ENCODE results near the gene SLC9A2.
A peak's percentile ranks its signal among the peaks of the same experiment; 100 is the strongest.

SLC9A2 gene

GRCh38 chr2:102736410-102737409 lies 117.4 kb downstream of the SLC9A2 start:
- H3K4me3 ChIP-seq (ENCODE audit: low read depth, low read length) = peak overlapping the region; percentile 75
- H3K79me2 ChIP-seq = peaks cover 6% of the 10 kb centered on the region
- no peaks in the 10 kb centered on the region for H3K36me3 ChIP-seq (ENCODE audit: control insufficient read depth, insufficient read depth, low read length)
- no peaks in the 10 kb centered on the region for H3K27me3 ChIP-seq (ENCODE audit: control insufficient read depth, insufficient read depth, low read length)
- peak overlapping the region; percentile 47 for H3K27ac ChIP-seq
- H3K4me1 ChIP-seq = peaks cover 7% of the 10 kb centered on the region
- no peaks in the 10 kb centered on the region for H3K9me3 ChIP-seq (ENCODE audit: control insufficient read depth, low read length)
- H2AFZ ChIP-seq = peak overlapping the region; percentile 100
- no peak for TF ChIP-seq CTCF (IDR thresholded peaks at IDR 0.05)
- H3K4me2 ChIP-seq (ENCODE audit: low read length) = peak overlapping the region; percentile 81
- H3K9ac ChIP-seq = peak overlapping the region; percentile 41

DNA sequence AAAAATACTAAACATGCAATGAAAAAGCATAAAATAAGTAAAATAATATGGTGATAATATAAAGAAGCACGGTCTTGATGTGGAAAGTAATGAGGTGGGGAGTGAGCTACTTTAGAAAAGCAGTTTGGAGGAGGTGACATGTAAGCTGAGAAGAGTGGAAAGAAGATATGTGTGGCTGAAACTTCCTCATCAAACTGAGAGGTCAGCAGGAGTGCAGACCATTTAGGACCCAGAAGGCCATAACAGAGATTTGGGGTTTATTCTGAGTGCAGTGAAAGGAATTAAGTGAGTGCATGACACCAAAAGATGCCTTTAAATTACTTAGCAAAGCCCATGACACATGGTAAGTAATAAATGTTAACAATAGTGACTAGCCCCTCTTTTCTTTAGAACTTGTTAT lies 118.1 kb downstream of the SLC9A2 start:
- no peaks in the 10 kb centered on the region for H3K9me3 ChIP-seq (ENCODE audit: control insufficient read depth, low read length)
- no peak overlapping the region for H3K9ac ChIP-seq
- no peak for TF ChIP-seq CTCF (IDR thresholded peaks at IDR 0.05)

DNA sequence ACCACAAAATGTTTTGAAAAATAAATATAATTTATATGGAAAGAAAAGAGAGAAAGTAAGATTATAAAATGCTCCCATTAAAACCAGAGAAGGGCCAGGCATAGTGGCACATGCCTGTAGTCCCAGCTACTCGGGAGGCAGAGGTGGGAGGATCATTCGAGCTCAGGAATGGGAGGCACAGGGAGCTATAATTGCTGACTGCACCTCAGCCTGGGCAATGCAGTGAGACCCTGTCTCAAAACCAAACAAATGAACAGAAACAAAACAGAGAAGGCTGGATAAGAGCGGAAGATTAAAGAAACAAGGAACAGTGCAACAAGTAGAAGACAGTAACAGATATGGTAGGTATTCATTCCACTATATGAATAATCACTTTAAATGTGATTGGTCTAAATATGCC lies 123.9 kb downstream of the SLC9A2 start:
- H3K27me3 ChIP-seq (ENCODE audit: control insufficient read depth, insufficient read depth, low read length) = no peaks in the 10 kb centered on the region
- H3K36me3 ChIP-seq (ENCODE audit: control insufficient read depth, insufficient read depth, low read length) = no peaks in the 10 kb centered on the region
- peaks cover under 1% of the 10 kb centered on the region for H3K79me2 ChIP-seq
- TF ChIP-seq CTCF (IDR thresholded peaks at IDR 0.05) = no peak
- no peak overlapping the region for H3K4me2 ChIP-seq (ENCODE audit: low read length)
- H2AFZ ChIP-seq = no peak overlapping the region
- H3K4me1 ChIP-seq = no peaks in the 10 kb centered on the region
- H3K9ac ChIP-seq = no peak overlapping the region
- no peaks in the 10 kb centered on the region for H3K9me3 ChIP-seq (ENCODE audit: control insufficient read depth, low read length)
- no peak overlapping the region for H3K4me3 ChIP-seq (ENCODE audit: low read depth, low read length)
- no peak overlapping the region for H3K27ac ChIP-seq

More for the DNA sequence above, 118.1 kb downstream of the SLC9A2 start:
- Histone ChIP-seq H3K79me2 (peaks cover 6% of the 10 kb centered on the region), H2AFZ (peak overlapping the region; percentile 100), H3K4me3 (ENCODE audit: low read depth, low read length) (peak overlapping the region; percentile 75), H3K4me1 (peaks cover 7% of the 10 kb centered on the region), H3K27me3 (ENCODE audit: control insufficient read depth, insufficient read depth, low read length) (no peaks in the 10 kb centered on the region), H3K4me2 (ENCODE audit: low read length) (peak overlapping the region; percentile 81), H3K27ac (no peak overlapping the region), H3K36me3 (ENCODE audit: control insufficient read depth, insufficient read depth, low read length) (no peaks in the 10 kb centered on the region)

DNA sequence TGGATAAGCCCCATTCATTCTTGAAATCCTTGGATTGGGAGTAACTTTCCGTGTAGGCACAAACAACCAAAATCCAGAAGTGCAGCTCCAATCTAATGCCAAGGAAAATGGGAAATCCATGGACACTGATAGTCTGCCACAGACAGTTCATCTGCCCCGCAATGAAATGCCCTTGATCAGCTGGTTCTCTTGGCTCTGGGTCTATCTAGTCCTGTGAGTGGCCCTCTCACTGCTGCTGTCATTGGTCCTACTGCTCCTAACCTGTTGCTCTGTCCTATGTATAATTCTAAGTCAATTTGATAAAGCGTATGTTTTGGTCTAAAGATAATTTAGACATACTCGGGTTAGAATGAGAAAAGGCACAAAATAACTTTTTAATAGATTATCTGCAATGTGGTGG lies 128.8 kb downstream of the SLC9A2 start:
- Histone ChIP-seq H3K4me1 (no peaks in the 10 kb centered on the region), H3K4me2 (ENCODE audit: low read length) (no peak overlapping the region), H3K27me3 (ENCODE audit: control insufficient read depth, insufficient read depth, low read length) (no peaks in the 10 kb centered on the region), H3K9me3 (ENCODE audit: control insufficient read depth, low read length) (no peaks in the 10 kb centered on the region), H3K36me3 (ENCODE audit: control insufficient read depth, insufficient read depth, low read length) (no peaks in the 10 kb centered on the region), H3K79me2 (no peaks in the 10 kb centered on the region), H3K4me3 (ENCODE audit: low read depth, low read length) (no peak overlapping the region), H3K9ac (no peak overlapping the region), H2AFZ (no peak overlapping the region), H3K27ac (no peak overlapping the region)
- no peak for TF ChIP-seq CTCF (IDR thresholded peaks at IDR 0.05)
